Putamen (tissue), 1 donor: ENCODE measurements around the gene PPP1R14B.

ENCODE experiments used
- DNase-seq: peaks from one replicate; pipeline ENCODE4 v3.0.0-alpha.2; 2016; ENCODE audit warnings: low spot score

PPP1R14B gene

GRCh38 chr11:64281957-64282770, 35.4 kb upstream of the PPP1R14B start:
- no peak for DNase-seq

- no peak for DNase-seq
Observed at GRCh38 chr11:64278576-64279190, 31.9 kb upstream of the PPP1R14B start.

- no peak for DNase-seq
Observed at GRCh38 chr11:64276653-64277431, 30.1 kb upstream of the PPP1R14B start.

- DNase-seq, result no peak
Observed at GRCh38 chr11:64275841-64276240, 29.1 kb upstream of the PPP1R14B start.

GRCh38 chr11:64275031-64275800, 28.5 kb upstream of the PPP1R14B start:
- DNase-seq, result no peak

GRCh38 chr11:64269540-64270220, 22.9 kb upstream of the PPP1R14B start:
- DNase-seq, result peak; percentile 100

- no peak for DNase-seq
Observed at GRCh38 chr11:64268893-64269539, 22.3 kb upstream of the PPP1R14B start.

GRCh38 chr11:64268025-64268892, 21.5 kb upstream of the PPP1R14B start:
- DNase-seq, result no peak

- DNase-seq, result no peak
Observed at GRCh38 chr11:64267207-64267945, 20.6 kb upstream of the PPP1R14B start.

- no peak for DNase-seq
Observed at GRCh38 chr11:64266339-64266738, 19.6 kb upstream of the PPP1R14B start.

GRCh38 chr11:64265176-64266160, 18.7 kb upstream of the PPP1R14B start:
- no peak for DNase-seq

GRCh38 chr11:64264371-64264852, 17.7 kb upstream of the PPP1R14B start:
- DNase-seq, result no peak

- no peak for DNase-seq
Observed at GRCh38 chr11:64263947-64264317, 17.2 kb upstream of the PPP1R14B start.

- no peak for DNase-seq
Observed at GRCh38 chr11:64263021-64263946, 16.5 kb upstream of the PPP1R14B start.

- DNase-seq, result no peak
Observed at GRCh38 chr11:64262271-64263002, 15.7 kb upstream of the PPP1R14B start.

- DNase-seq, result no peak
Observed at GRCh38 chr11:64261556-64262080, 14.9 kb upstream of the PPP1R14B start.
